CD4-positive, alpha-beta memory T cell (primary cell): ENCODE measurements around the gene ATM. TPM values are rescaled to one million over a fixed set of nuclear protein-coding genes. Genes with fewer than 3 reads are reported as not detected.
A peak's percentile ranks its signal among the peaks of the same experiment; 100 is the strongest.

ENCODE experiments used
- CTCF ChIA-PET: fragments of 350-600 bp; sonication (Branson Sonifier 250); formaldehyde crosslinking; loops from one replicate; lab custom pipeline; 2021; ENCODE audit warnings: inconsistent platforms; ENCODE audit not compliant: partially characterized antibody; lab: Charles Lee
- POLR2A ChIA-PET: fragments of 350-600 bp; sonication (Branson Sonifier 250); formaldehyde crosslinking; loops from one replicate; lab custom pipeline; 2021; ENCODE audit not compliant: partially characterized antibody; lab: Charles Lee
- DNase-seq, 5 donors: peaks; one replicate each; pipeline versions ENCODE4 v3.0.0 to v3.0.0-alpha.2; 2020 to 2022; ENCODE audit warnings: mixed read lengths in 1 of 5
- H3K27ac ChIP-seq: one replicate; pipeline ENCODE4 v1.7.0; 2013; ENCODE audit warnings: low read depth, low read length
- H3K27me3 ChIP-seq: 2 replicates; pipeline ENCODE4 v1.7.0; 2013; ENCODE audit warnings: mild to moderate bottlenecking, low read length, moderate library complexity; ENCODE audit not compliant: insufficient read depth
- H3K36me3 ChIP-seq: 2 replicates; pipeline ENCODE4 v1.7.0; 2013; ENCODE audit warnings: mild to moderate bottlenecking, low read length, moderate library complexity; ENCODE audit not compliant: insufficient read depth
- H3K4me1 ChIP-seq: 2 replicates; pipeline ENCODE4 v1.7.0; 2013; ENCODE audit warnings: mild to moderate bottlenecking, low read length, moderate library complexity; ENCODE audit not compliant: insufficient read depth
- H3K4me3 ChIP-seq, 2 donors: one replicate each; pipeline ENCODE4 v1.7.0; 2013; ENCODE audit warnings: low read length in 2 of 2, mild to moderate bottlenecking in 1 of 2
- H3K9me3 ChIP-seq, 2 donors: one replicate each; pipeline ENCODE4 v1.7.0; 2013; ENCODE audit warnings: low read length in 2 of 2, control low read depth in 1 of 2; ENCODE audit not compliant: control insufficient read depth in 1 of 2
- H3K27ac Mint-ChIP-seq, 7 donors: one replicate each; pipeline ENCODE4 v1.8.0; 2020 to 2021; ENCODE audit warnings: mixed read lengths in 7 of 7, mild to moderate bottlenecking in 6 of 7, inconsistent platforms in 3 of 7, moderate library complexity in 3 of 7
- H3K27me3 Mint-ChIP-seq, 2 donors: one replicate each; pipeline ENCODE4 v1.8.0; 2020 to 2021; ENCODE audit warnings: mixed read lengths in 2 of 2
- H3K36me3 Mint-ChIP-seq, 2 donors: one replicate each; pipeline ENCODE4 v1.8.0; 2020 to 2021; ENCODE audit warnings: mixed read lengths in 2 of 2, inconsistent platforms in 1 of 2, mild to moderate bottlenecking in 1 of 2
- H3K4me1 Mint-ChIP-seq, 4 donors: one replicate each; pipeline ENCODE4 v1.8.0; 2020 to 2021; ENCODE audit warnings: mixed read lengths in 4 of 4, mild to moderate bottlenecking in 1 of 4
- H3K4me3 Mint-ChIP-seq, 8 donors: one replicate each; pipeline ENCODE4 v1.8.0; 2020 to 2021; ENCODE audit warnings: mixed read lengths in 8 of 8, mild to moderate bottlenecking in 7 of 8, moderate library complexity in 6 of 8, inconsistent platforms in 3 of 8
- H3K9me3 Mint-ChIP-seq, 8 donors: one replicate each; pipeline ENCODE4 v1.8.0; 2020 to 2021; ENCODE audit warnings: mixed read lengths in 8 of 8, mild to moderate bottlenecking in 5 of 8, inconsistent platforms in 3 of 8, moderate library complexity in 1 of 8
- intact Hi-C: fragments of 100-400 bp; cut with micrococcal nuclease; formaldehyde crosslinking; loops from one replicate; pipeline ENCODE4 v1.15.1; 2023
- polyA plus RNA-seq, 2 donors: library from polyadenylated mRNA; unstranded; fragments of 300-500 nt; fragmentation: Illumina TruSeq; gene quantifications; one replicate each; pipeline ENCODE4 v1.2.3, GENCODE V29; 2021
- total RNA-seq, 2 experiments: library from RNA; stranded (reverse); gene quantifications; one replicate each; pipeline ENCODE4 v1.2.3, GENCODE V29; 2021

The ATM gene
- total RNA-seq (100 to 1,000 TPM; 525 to 555 TPM), polyA plus RNA-seq (10 to 100 TPM; 48.6 to 59.0 TPM)

GRCh38 chr11:108222574-108223347, at the start of gene ATM, which contains the start of gene NPAT:
Gene ATM (plus strand): TSS chr11:108223067. CDS start chr11:108227625, 4,558 bp downstream.
Gene NPAT (minus strand): TSS chr11:108222638. CDS start chr11:108222536, 102 bp downstream.
- Mint-ChIP-seq H3K4me3 (no peak within 1 kb of the TSS), H3K36me3 (peaks cover 12 to 34% of the 10 kb centered on the region in 2 donors), H3K9me3 (peaks cover 0 to 2% (median 0%) of the 10 kb centered on the region in 8 donors), H3K4me1 (peaks cover 33 to 57% (median 47%) of the 10 kb centered on the region in 4 donors), H3K27me3 (no peaks in the 10 kb centered on the region), H3K27ac (no peak within 1 kb of the TSS)
- intact Hi-C loops: loop anchor here (1.0 to 10.0 kb wide), 9 partner anchors 30 to 658 kb away; partner anchors contain the start of genes ACAT1, ALKBH8, C11orf65 and CUL5
- CTCF ChIA-PET: interaction anchor here (0.6 to 7.3 kb wide), 13 partner anchors 9 to 63 kb away, joined by 3 to 132 read pairs (median 4); no protein-coding TSS in a partner anchor
- H3K9me3 ChIP-seq: no peaks in the 10 kb centered on the region
- peak; percentile 98 to 99 (median 99) for DNase-seq
- H3K27me3 ChIP-seq: no peaks in the 10 kb centered on the region
- no peaks in the 10 kb centered on the region for H3K36me3 ChIP-seq
- peak within 1 kb of the TSS; percentile 97 for H3K27ac ChIP-seq
- peaks cover 57% of the 10 kb centered on the region for H3K4me1 ChIP-seq
- POLR2A ChIA-PET: interaction anchor here (0.6 to 9.9 kb wide), 35 partner anchors 9 to 245 kb away, joined by 3 to 666 read pairs (median 5); partner anchors contain the start of genes C11orf65 and CUL5
- peak within 1 kb of the TSS; percentile 97 to 99 for H3K4me3 ChIP-seq

GRCh38 chr11:108177570-108177969, 45.3 kb upstream of the ATM start:
- Histone ChIP-seq H3K9me3 (no peaks in the 10 kb centered on the region), H3K27ac (no peak overlapping the region), H3K4me1 (no peaks in the 10 kb centered on the region), H3K4me3 (no peak overlapping the region), H3K27me3 (no peaks in the 10 kb centered on the region), H3K36me3 (peaks cover 16% of the 10 kb centered on the region)
- no peaks in the 10 kb centered on the region for H3K27me3 Mint-ChIP-seq
- CTCF ChIA-PET: no interaction called here
- H3K9me3 Mint-ChIP-seq: no peaks in the 10 kb centered on the region
- DNase-seq: no peak
- H3K4me1 Mint-ChIP-seq: peaks cover 8 to 22% (median 10%) of the 10 kb centered on the region in 4 donors
- intact Hi-C loops: no loop called here
- H3K4me3 Mint-ChIP-seq: no peak overlapping the region
- POLR2A ChIA-PET: no interaction called here
- H3K27ac Mint-ChIP-seq: peak overlapping the region in 2 of 7 donors; percentile 8 to 26
- peaks cover 53 to 77% of the 10 kb centered on the region in 2 donors for H3K36me3 Mint-ChIP-seq

GRCh38 chr11:108193725-108194124, 29.1 kb upstream of the ATM start:
- H3K27me3 ChIP-seq: no peaks in the 10 kb centered on the region
- Mint-ChIP-seq H3K4me1 (peaks cover 16 to 26% (median 20%) of the 10 kb centered on the region in 4 donors), H3K36me3 (peaks cover 32 to 80% of the 10 kb centered on the region in 2 donors), H3K4me3 (no peak overlapping the region), H3K27ac (peak overlapping the region in 2 of 7 donors; percentile 20 to 29), H3K27me3 (no peaks in the 10 kb centered on the region), H3K9me3 (no peaks in the 10 kb centered on the region)
- ChIA-PET POLR2A (interaction anchor here (0.6 to 1.6 kb wide), 3 partner anchors 28 to 179 kb away, joined by 3 to 6 read pairs (median 3); partner anchors contain the start of genes ATM and NPAT), CTCF (interaction anchor here (1.1 kb wide), 1 partner anchor 75 kb away, joined by 3 read pairs; no protein-coding TSS in a partner anchor)
- no peak overlapping the region for H3K27ac ChIP-seq
- H3K36me3 ChIP-seq: peaks cover 63% of the 10 kb centered on the region
- DNase-seq: no peak
- intact Hi-C loops: no loop called here
- no peak overlapping the region for H3K4me3 ChIP-seq
- H3K4me1 ChIP-seq: peaks cover 28% of the 10 kb centered on the region
- no peaks in the 10 kb centered on the region for H3K9me3 ChIP-seq

GRCh38 chr11:108196901-108197300, 26.0 kb upstream of the ATM start:
- no peak overlapping the region for H3K27ac ChIP-seq
- peaks cover 60% of the 10 kb centered on the region for H3K4me1 ChIP-seq
- Mint-ChIP-seq H3K4me1 (peaks cover 34 to 57% (median 44%) of the 10 kb centered on the region in 4 donors), H3K9me3 (no peaks in the 10 kb centered on the region), H3K36me3 (peaks cover 21 to 78% of the 10 kb centered on the region in 2 donors), H3K4me3 (peak overlapping the region in 1 of 8 donors; percentile 4), H3K27me3 (no peaks in the 10 kb centered on the region), H3K27ac (peak overlapping the region in 6 of 7 donors; percentile 1 to 76 (median 57))
- peaks cover 37% of the 10 kb centered on the region for H3K36me3 ChIP-seq
- no peak overlapping the region for H3K4me3 ChIP-seq
- CTCF ChIA-PET: interaction anchor here (0.8 to 1.5 kb wide), 3 partner anchors 11 to 24 kb away, joined by 3 read pairs; no protein-coding TSS in a partner anchor
- DNase-seq: no peak
- no peaks in the 10 kb centered on the region for H3K27me3 ChIP-seq
- intact Hi-C loops: no loop called here
- POLR2A ChIA-PET: no interaction called here
- H3K9me3 ChIP-seq: no peaks in the 10 kb centered on the region

GRCh38 chr11:108197351-108197750, 25.5 kb upstream of the ATM start:
- CTCF ChIA-PET: interaction anchor here (0.8 to 1.5 kb wide), 3 partner anchors 12 to 25 kb away, joined by 3 read pairs; no protein-coding TSS in a partner anchor
- Histone ChIP-seq H3K4me3 (no peak overlapping the region), H3K9me3 (no peaks in the 10 kb centered on the region), H3K27ac (no peak overlapping the region), H3K27me3 (no peaks in the 10 kb centered on the region), H3K36me3 (peaks cover 33% of the 10 kb centered on the region), H3K4me1 (peaks cover 65% of the 10 kb centered on the region)
- intact Hi-C loops: no loop called here
- Mint-ChIP-seq H3K4me1 (peaks cover 34 to 62% (median 47%) of the 10 kb centered on the region in 4 donors), H3K27me3 (no peaks in the 10 kb centered on the region), H3K27ac (peak overlapping the region in 6 of 7 donors; percentile 1 to 76 (median 57)), H3K36me3 (peaks cover 21 to 75% of the 10 kb centered on the region in 2 donors), H3K9me3 (no peaks in the 10 kb centered on the region), H3K4me3 (peak overlapping the region in 4 of 8 donors; percentile 4 to 38 (median 17))
- POLR2A ChIA-PET: no interaction called here
- DNase-seq: no peak

- intact Hi-C loops: no loop called here
- H3K27me3 ChIP-seq: no peaks in the 10 kb centered on the region
- H3K9me3 Mint-ChIP-seq: no peaks in the 10 kb centered on the region
- H3K27me3 Mint-ChIP-seq: no peaks in the 10 kb centered on the region
- peak overlapping the region; percentile 56 to 79 (median 68) for H3K27ac Mint-ChIP-seq
- DNase-seq: no peak
- POLR2A ChIA-PET: no interaction called here
- CTCF ChIA-PET: interaction anchor here (0.8 kb wide), 1 partner anchor 38 kb away, joined by 3 read pairs; no protein-coding TSS in a partner anchor
- H3K4me3 ChIP-seq: no peak overlapping the region
- H3K36me3 Mint-ChIP-seq: peaks cover 29 to 76% of the 10 kb centered on the region in 2 donors
- peaks cover 78% of the 10 kb centered on the region for H3K4me1 ChIP-seq
- peak overlapping the region in 3 of 8 donors; percentile 7 to 56 (median 23) for H3K4me3 Mint-ChIP-seq
- no peaks in the 10 kb centered on the region for H3K9me3 ChIP-seq
- peaks cover 45 to 77% (median 60%) of the 10 kb centered on the region in 4 donors for H3K4me1 Mint-ChIP-seq
- H3K27ac ChIP-seq: peak overlapping the region; percentile 25
- peaks cover 27% of the 10 kb centered on the region for H3K36me3 ChIP-seq
Measured at GRCh38 chr11:108198833-108199232, 24.0 kb upstream of the ATM start.
